Hepatocyte (in vitro differentiated cells): ENCODE results near the gene SMAP1. TPM values are rescaled to one million over a fixed set of nuclear protein-coding genes. Genes with fewer than 3 reads are reported as not detected.

Experiments used
- DNase-seq: peaks from one replicate; pipeline ENCODE4 v3.0.0-alpha.2; 2016; ENCODE audit warnings: low spot score
- H2AFZ ChIP-seq: fragments of 200-600 bp; sonication (generic); 2 replicates; pipeline ENCODE4 v1.6.0; 2016; ENCODE audit warnings: antibody characterized with exemption, mild to moderate bottlenecking
- H3K27ac ChIP-seq: fragments of 200-600 bp; sonication (generic); 2 replicates; pipeline ENCODE4 v1.5.1; 2016; ENCODE audit warnings: mild to moderate bottlenecking
- H3K27me3 ChIP-seq: fragments of 200-600 bp; sonication (generic); 2 replicates; pipeline ENCODE4 v1.6.1; 2016
- H3K36me3 ChIP-seq: fragments of 200-600 bp; sonication (generic); replicated peaks from 2 replicates; pipeline ENCODE4 v1.5.1; 2016; ENCODE audit warnings: low read depth; ENCODE audit not compliant: insufficient read depth
- H3K4me1 ChIP-seq: fragments of 200-600 bp; sonication (generic); 2 replicates; pipeline ENCODE4 v1.5.1; 2016; ENCODE audit warnings: mild to moderate bottlenecking, moderate library complexity; ENCODE audit not compliant: insufficient read depth
- H3K4me2 ChIP-seq: fragments of 200-600 bp; sonication (generic); 2 replicates; pipeline ENCODE4 v1.6.0; 2016
- H3K4me3 ChIP-seq: fragments of 200-600 bp; sonication (generic); 2 replicates; pipeline ENCODE4 v1.5.1; 2016; ENCODE audit warnings: mild to moderate bottlenecking
- H3K79me2 ChIP-seq: fragments of 200-600 bp; sonication (generic); 2 replicates; pipeline ENCODE4 v1.6.0; 2017; ENCODE audit warnings: mild to moderate bottlenecking
- H3K9me2 ChIP-seq: fragments of 200-600 bp; sonication (generic); replicated peaks from 2 replicates; pipeline ENCODE4 v1.6.0; 2017; ENCODE audit warnings: mild to moderate bottlenecking; ENCODE audit not compliant: insufficient read depth
- H3K9me3 ChIP-seq: fragments of 200-600 bp; sonication (generic); 2 replicates; pipeline ENCODE4 v1.5.1; 2016; ENCODE audit warnings: low read depth, mild to moderate bottlenecking
- H4K20me1 ChIP-seq: fragments of 200-600 bp; sonication (generic); 2 replicates; pipeline ENCODE4 v1.6.0; 2016; ENCODE audit warnings: mild to moderate bottlenecking; ENCODE audit not compliant: insufficient read depth, poor library complexity, severe bottlenecking
- CTCF ChIP-seq: fragments of 200-600 bp; sonication (generic); IDR thresholded peaks from 2 replicates; pipeline ENCODE4 v1.5.1; 2016; ENCODE audit warnings: antibody characterized with exemption, mild to moderate bottlenecking; ENCODE audit not compliant: poor library complexity
- EZH2 ChIP-seq: fragments of 200-600 bp; sonication (generic); IDR thresholded peaks from 2 replicates; pipeline ENCODE4 v1.6.1; 2016; ENCODE audit warnings: antibody characterized with exemption, mild to moderate bottlenecking, borderline replicate concordance
- EZH2phosphoT487 ChIP-seq: fragments of 200-600 bp; sonication (generic); IDR thresholded peaks from one replicate; pipeline ENCODE4 v1.6.1; 2018; ENCODE audit warnings: antibody characterized with exemption, mild to moderate bottlenecking, low read depth, moderate library complexity; ENCODE audit not compliant: unreplicated experiment, severe bottlenecking
- WGBS: methylation state at CpG from one replicate; pipeline ENCODE4 v1.1.6; 2016; ENCODE audit warnings: low lambda C conversion rate; ENCODE audit errors: missing lambda C conversion rate; 5-methylcytosine and 5-hydroxymethylcytosine counted together
- polyA plus RNA-seq: library from polyadenylated mRNA; unstranded; fragments of >200 nt; fragmentation: Nextera tagmentation; extraction: Ambion mirVana; gene quantifications from 2 replicates; pipeline ENCODE4 v1.2.1, GENCODE V29; 2016
- total RNA-seq: library from RNA; depleted of rRNA; stranded (reverse); fragments of >200 nt; gene quantifications from 2 replicates; pipeline ENCODE4 v1.2.3, GENCODE V29; 2014

Gene SMAP1
- total and polyA plus RNA-seq, 2 experiments from 2014 or later, result 28.2 to 42.4 TPM

- no peak overlapping the region for H3K4me3 ChIP-seq
- H3K36me3 ChIP-seq, result no peaks in the 10 kb centered on the region
- H3K9me3 ChIP-seq, result no peaks in the 10 kb centered on the region
- WGBS, result 100% methylated on average over 1 of the region's 1 CpG
- no peak for TF ChIP-seq EZH2
- no peak for TF ChIP-seq EZH2phosphoT487
- TF ChIP-seq CTCF, result no peak
- no peak for DNase-seq
- H4K20me1 ChIP-seq, result peaks cover 32% of the 10 kb centered on the region
- H3K27ac ChIP-seq, result no peak overlapping the region
- peaks cover 99% of the 10 kb centered on the region for H3K79me2 ChIP-seq
- no peak overlapping the region for H2AFZ ChIP-seq
- H3K4me2 ChIP-seq, result no peak overlapping the region
- no peaks in the 10 kb centered on the region for H3K4me1 ChIP-seq
- H3K27me3 ChIP-seq, result no peaks in the 10 kb centered on the region
- H3K9me2 ChIP-seq, result no peaks in the 10 kb centered on the region
Measured at GRCh38 chr6:70694371-70694770, 26.7 kb downstream of the SMAP1 start.

- H3K27ac ChIP-seq, result no peak overlapping the region
- no peaks in the 10 kb centered on the region for H3K36me3 ChIP-seq
- no peaks in the 10 kb centered on the region for H3K27me3 ChIP-seq
- no peak overlapping the region for H3K4me2 ChIP-seq
- peaks cover 96% of the 10 kb centered on the region for H3K79me2 ChIP-seq
- no peaks in the 10 kb centered on the region for H3K9me3 ChIP-seq
- no peak for DNase-seq
- H3K4me3 ChIP-seq, result no peak overlapping the region
- H4K20me1 ChIP-seq, result peaks cover 35% of the 10 kb centered on the region
- WGBS, result 93% methylated on average over 10 of the region's 10 CpGs
- no peak for TF ChIP-seq EZH2
- TF ChIP-seq CTCF, result no peak
- H2AFZ ChIP-seq, result no peak overlapping the region
- no peaks in the 10 kb centered on the region for H3K9me2 ChIP-seq
- H3K4me1 ChIP-seq, result no peaks in the 10 kb centered on the region
Measured at GRCh38 chr6:70700922-70701876, 33.5 kb downstream of the SMAP1 start.

- peaks cover 90% of the 10 kb centered on the region for H3K79me2 ChIP-seq
- peaks cover 28% of the 10 kb centered on the region for H4K20me1 ChIP-seq
Measured at GRCh38 chr6:70705772-70706171, 38.1 kb downstream of the SMAP1 start.

More at GRCh38 chr6:70705772-70706171, 38.1 kb downstream of the SMAP1 start:
- 96% methylated on average over 2 of the region's 2 CpGs for WGBS
- Histone ChIP-seq H3K4me1 (no peaks in the 10 kb centered on the region), H3K4me2 (no peak overlapping the region), H3K9me3 (no peaks in the 10 kb centered on the region), H3K27me3 (no peaks in the 10 kb centered on the region), H3K27ac (no peak overlapping the region), H3K9me2 (no peaks in the 10 kb centered on the region), H3K36me3 (no peaks in the 10 kb centered on the region), H2AFZ (no peak overlapping the region), H3K4me3 (no peak overlapping the region)
- no peak for DNase-seq
- TF ChIP-seq EZH2phosphoT487, result no peak
- TF ChIP-seq EZH2, result no peak
- TF ChIP-seq CTCF, result no peak
